B cell (primary cell): ENCODE results near the gene AUTS2. TPM values are rescaled to one million over a fixed set of nuclear protein-coding genes. Genes with fewer than 3 reads are reported as not detected.

ENCODE experiments used
- ATAC-seq: fragments of 200-7000 bp; cut with Tn5 transposase; one replicate; pipeline ENCODE4 v1.10.0; 2021; ENCODE audit warnings: low read depth, mild to moderate bottlenecking, moderate number of reproducible peaks, moderate library complexity
- CTCF ChIA-PET: fragments of 350-600 bp; sonication (Branson Sonifier 250); formaldehyde crosslinking; loops from one replicate; lab custom pipeline; 2021; ENCODE audit warnings: antibody characterized with exemption, inconsistent platforms; lab: Charles Lee
- POLR2A ChIA-PET: fragments of 350-600 bp; sonication (Branson Sonifier 250); formaldehyde crosslinking; loops from one replicate; lab custom pipeline; 2021; ENCODE audit warnings: antibody characterized with exemption; lab: Charles Lee
- DNase-seq: peaks from one replicate; pipeline ENCODE4 v3.0.0; 2013
- H2AFZ ChIP-seq: 2 replicates; pipeline ENCODE4 v1.6.1; 2012; ENCODE audit warnings: mild to moderate bottlenecking, low read depth, low read length; ENCODE audit not compliant: insufficient read depth, poor library complexity, severe bottlenecking
- H3K27ac ChIP-seq, 2 donors: 1 replicate in 1 of 2; 2 replicates in 1 of 2; pipeline ENCODE4 v1.5.1; 2012 to 2013; ENCODE audit warnings: low read length in 2 of 2, mild to moderate bottlenecking in 2 of 2, moderate library complexity in 1 of 2
- H3K27me3 ChIP-seq, 4 experiments: fragments of 200-600 bp in 1 of 4; sonication (generic) in 1 of 4; replicated peaks in 1 of 4; 1 replicate in 2 of 4; 2 replicates in 2 of 4; pipeline versions ENCODE4 v1.6.1 to v1.7.0; 2013 to 2016; ENCODE audit warnings: low read length in 3 of 4, mild to moderate bottlenecking in 2 of 4, mixed read lengths in 1 of 4, moderate library complexity in 1 of 4; ENCODE audit not compliant: insufficient read depth in 4 of 4, control insufficient read depth in 3 of 4; ENCODE audit errors: control extremely low read depth in 1 of 4
- H3K36me3 ChIP-seq, 2 experiments: replicated peaks in 1 of 2; 1 replicate in 1 of 2; 2 replicates in 1 of 2; pipeline versions ENCODE4 v1.6.1 to v1.7.1; 2013; ENCODE audit warnings: low read length in 1 of 2; ENCODE audit not compliant: insufficient read depth in 2 of 2, control insufficient read depth in 1 of 2; ENCODE audit errors: control extremely low read depth in 1 of 2, extremely low read depth in 1 of 2
- H3K4me1 ChIP-seq, 2 donors: fragments of 200-600 bp in 1 of 2; sonication (generic) in 1 of 2; 1 replicate in 1 of 2; 2 replicates in 1 of 2; pipeline versions ENCODE4 v1.5.1 to v1.6.1; 2013 to 2017; ENCODE audit warnings: low read length in 2 of 2; ENCODE audit not compliant: control insufficient read depth in 2 of 2, insufficient read depth in 2 of 2
- H3K4me2 ChIP-seq: replicated peaks from 2 replicates; pipeline ENCODE3; 2012; ENCODE audit warnings: mild to moderate bottlenecking, low read depth, low read length; ENCODE audit not compliant: poor library complexity, severe bottlenecking
- H3K4me3 ChIP-seq, 5 experiments: fragments of 200-600 bp in 1 of 5; sonication (generic) in 1 of 5; 1 replicate in 3 of 5; 2 replicates in 2 of 5; pipeline versions ENCODE4 v1.5.1 to v1.7.0; 2011 to 2016; ENCODE audit warnings: low read length in 4 of 5, mild to moderate bottlenecking in 4 of 5, low read depth in 2 of 5, control low read depth in 1 of 5, moderate library complexity in 1 of 5; ENCODE audit not compliant: insufficient read depth in 1 of 5; ENCODE audit errors: control extremely low read depth in 1 of 5, extremely low read depth in 1 of 5
- H3K79me2 ChIP-seq: fragments of 200-600 bp; sonication (generic); one replicate; pipeline ENCODE4 v1.6.0; 2016; ENCODE audit warnings: low read length; ENCODE audit not compliant: control insufficient read depth, insufficient read depth
- H3K9ac ChIP-seq: fragments of 200-600 bp; sonication (generic); 2 replicates; pipeline ENCODE4 v1.6.1; 2017; ENCODE audit warnings: mild to moderate bottlenecking, low read length, moderate library complexity
- H3K9me3 ChIP-seq, 3 donors: one replicate each; pipeline versions ENCODE4 v1.6.1 to v1.7.1; 2013; ENCODE audit warnings: low read length in 2 of 3; ENCODE audit not compliant: control insufficient read depth in 2 of 3, insufficient read depth in 1 of 3; ENCODE audit errors: control extremely low read depth in 1 of 3
- H4K20me1 ChIP-seq: 2 replicates; pipeline ENCODE4 v1.6.0; 2012; ENCODE audit warnings: mild to moderate bottlenecking, low read length; ENCODE audit not compliant: insufficient read depth, control insufficient read depth, poor library complexity, severe bottlenecking
- H3K27ac Mint-ChIP-seq: one replicate; pipeline ENCODE4 v1.8.0; 2021; ENCODE audit warnings: mixed read lengths
- H3K27me3 Mint-ChIP-seq: one replicate; pipeline ENCODE4 v1.8.0; 2021; ENCODE audit warnings: mixed read lengths
- H3K4me1 Mint-ChIP-seq: one replicate; pipeline ENCODE4 v1.8.0; 2021; ENCODE audit warnings: mixed read lengths
- H3K4me3 Mint-ChIP-seq: one replicate; pipeline ENCODE4 v1.8.0; 2021; ENCODE audit warnings: mixed read lengths
- H3K9me3 Mint-ChIP-seq: one replicate; pipeline ENCODE4 v1.8.0; 2022; ENCODE audit warnings: mixed read lengths; ENCODE audit not compliant: insufficient read depth
- CTCF ChIP-seq: fragments of 200-600 bp; IDR thresholded peaks from one replicate; pipeline ENCODE4 v1.8.0; 2022; ENCODE audit warnings: antibody characterized with exemption, mild to moderate bottlenecking
- EZH2 ChIP-seq: IDR thresholded peaks from 2 replicates; pipeline ENCODE4 v1.6.1; 2012; ENCODE audit warnings: borderline replicate concordance, low read depth, mild to moderate bottlenecking, moderate library complexity, low read length; ENCODE audit not compliant: insufficient read depth, poor library complexity, severe bottlenecking
- WGBS: methylation state at CpG from one replicate; pipeline ENCODE4 v1.1.5; 2013; ENCODE audit warnings: missing lambda C conversion rate; ENCODE audit not compliant: insufficient coverage; 5-methylcytosine and 5-hydroxymethylcytosine counted together
- intact Hi-C: fragments of 100-400 bp; cut with micrococcal nuclease; formaldehyde crosslinking; loops from one replicate; pipeline ENCODE4 v1.10.0; 2022
- polyA plus RNA-seq: library from polyadenylated mRNA; depleted of rRNA; stranded (reverse); fragments of >200 nt; gene quantifications from 2 replicates; pipeline ENCODE4 v1.2.3, GENCODE V29; 2012
- total RNA-seq, 2 donors: library from RNA; stranded (reverse); fragments of 120-200 nt in 1 of 2; gene quantifications; 1 replicate in 1 of 2; 2 replicates in 1 of 2; pipeline versions ENCODE4 v1.2.3 to v1.2.4, GENCODE V29; 2013 to 2022

AUTS2 gene
- total and polyA plus RNA-seq, 2 donors (not counting 1 experiment from before 2014, with no cell fraction given), result 22.3 to 35.0 TPM

GRCh38 chr7:70347463-70348254, 749.4 kb downstream of the AUTS2 start:
- no peak overlapping the region for H3K27ac ChIP-seq
- Mint-ChIP-seq H3K4me3 (no peak overlapping the region), H3K27ac (no peak overlapping the region), H3K4me1 (peaks cover 13% of the 10 kb centered on the region), H3K27me3 (no peaks in the 10 kb centered on the region), H3K9me3 (peaks cover 3% of the 10 kb centered on the region)
- H4K20me1 ChIP-seq, result no peaks in the 10 kb centered on the region
- intact Hi-C loops, result no loop called here
- DNase-seq (no peak), ATAC-seq (no peak)
- no peak overlapping the region for H2AFZ ChIP-seq
- TF ChIP-seq CTCF (no peak), EZH2 (no peak)
- H3K9me3 ChIP-seq, result no peaks in the 10 kb centered on the region
- WGBS, result 60% methylated on average over 1 of the region's 3 CpGs
- peaks cover 10 to 12% of the 10 kb centered on the region in 2 donors for H3K4me1 ChIP-seq
- H3K36me3 ChIP-seq, result no peaks in the 10 kb centered on the region
- CTCF ChIA-PET, result no interaction called here
- no peak overlapping the region for H3K4me3 ChIP-seq
- POLR2A ChIA-PET, result no interaction called here
- no peak overlapping the region for H3K4me2 ChIP-seq
- H3K9ac ChIP-seq, result no peak overlapping the region
- no peaks in the 10 kb centered on the region for H3K79me2 ChIP-seq
- no peaks in the 10 kb centered on the region for H3K27me3 ChIP-seq

DNA sequence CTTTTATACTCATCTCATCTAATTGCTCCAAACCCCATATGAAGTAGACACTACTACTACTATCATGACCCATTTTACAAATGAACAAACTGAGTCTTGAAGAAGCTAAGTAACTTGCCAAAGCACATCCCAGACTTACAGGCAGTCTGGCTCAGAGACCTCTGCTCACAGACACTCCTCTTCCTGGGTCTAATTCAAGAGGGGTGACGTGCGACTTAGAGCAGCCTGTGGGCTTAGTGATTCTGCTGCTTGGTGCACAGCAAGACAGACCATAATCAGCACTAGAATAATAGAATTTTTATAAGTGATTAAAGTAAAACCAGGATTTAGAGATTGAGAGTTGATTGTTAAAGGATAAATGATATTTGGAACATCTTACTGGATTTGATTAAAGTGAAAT, 750.8 kb downstream of the AUTS2 start:
- ATAC-seq (no peak), DNase-seq (no peak)
- H3K27ac ChIP-seq, result no peak overlapping the region
- no peaks in the 10 kb centered on the region for H3K79me2 ChIP-seq
- POLR2A ChIA-PET, result no interaction called here
- WGBS, result no CpG with 5 or more reads among the region's 2 CpGs
- H3K27me3 ChIP-seq, result no peaks in the 10 kb centered on the region
- peaks cover 12 to 13% of the 10 kb centered on the region in 2 donors for H3K4me1 ChIP-seq
- TF ChIP-seq EZH2, result no peak
- H3K4me1 Mint-ChIP-seq, result peaks cover 16% of the 10 kb centered on the region
- H4K20me1 ChIP-seq, result no peaks in the 10 kb centered on the region
- no peaks in the 10 kb centered on the region for H3K36me3 ChIP-seq
- intact Hi-C loops, result no loop called here
- no peak overlapping the region for H3K4me3 Mint-ChIP-seq
- H3K4me2 ChIP-seq, result no peak overlapping the region
- no peak overlapping the region for H3K4me3 ChIP-seq
- H3K9ac ChIP-seq, result no peak overlapping the region
- no peaks in the 10 kb centered on the region for H3K27me3 Mint-ChIP-seq
- H3K9me3 ChIP-seq, result no peaks in the 10 kb centered on the region
- no peak overlapping the region for H2AFZ ChIP-seq
- CTCF ChIA-PET, result no interaction called here
- H3K9me3 Mint-ChIP-seq, result peaks cover 3% of the 10 kb centered on the region
- no peak overlapping the region for H3K27ac Mint-ChIP-seq
